MM.1S (cell line): Measurements from ENCODE around the gene SLC43A3.

ENCODE experiments used
- DNase-seq: peaks from one replicate; pipeline ENCODE4 v3.0.0-alpha.2; 2015
- H2AFZ ChIP-seq: fragments of 300-600 bp; sonication (generic); 2 replicates; pipeline ENCODE4 v1.6.0; 2016; ENCODE audit warnings: antibody characterized with exemption, low read length
- H3F3A ChIP-seq: fragments of 300-600 bp; sonication (generic); 2 replicates; pipeline ENCODE4 v1.6.1; 2016; ENCODE audit warnings: mild to moderate bottlenecking, antibody characterized with exemption, low read length, moderate library complexity, mixed read lengths; ENCODE audit not compliant: insufficient read depth
- H3K27ac ChIP-seq: fragments of 300-600 bp; sonication (generic); 2 replicates; pipeline ENCODE4 v1.5.1; 2016; ENCODE audit warnings: mild to moderate bottlenecking, low read length
- H3K27me3 ChIP-seq: fragments of 300-600 bp; sonication (generic); replicated peaks from 2 replicates; pipeline ENCODE4 v1.6.0; 2016; ENCODE audit warnings: low read length; ENCODE audit not compliant: insufficient read depth
- H3K36me3 ChIP-seq: fragments of 300-600 bp; sonication (generic); replicated peaks from 2 replicates; pipeline ENCODE4 v1.6.1; 2016; ENCODE audit warnings: mild to moderate bottlenecking, low read length, mixed read lengths; ENCODE audit not compliant: insufficient read depth
- H3K4me1 ChIP-seq: fragments of 300-600 bp; sonication (generic); 2 replicates; pipeline ENCODE4 v1.6.1; 2016; ENCODE audit warnings: low read length, mixed read lengths
- H3K4me2 ChIP-seq: fragments of 300-600 bp; sonication (generic); 2 replicates; pipeline ENCODE4 v1.6.0; 2016; ENCODE audit warnings: low read depth, low read length
- H3K4me3 ChIP-seq: fragments of 300-600 bp; sonication (generic); 2 replicates; pipeline ENCODE4 v1.5.1; 2016; ENCODE audit warnings: low read length, mixed read lengths
- H3K79me2 ChIP-seq: fragments of 300-600 bp; sonication (generic); 2 replicates; pipeline ENCODE4 v1.6.1; 2016; ENCODE audit warnings: mixed run types, low read length, mixed read lengths
- H3K9ac ChIP-seq: fragments of 300-600 bp; sonication (generic); 2 replicates; pipeline ENCODE4 v1.6.1; 2016; ENCODE audit warnings: low read length, mixed read lengths
- H3K9me2 ChIP-seq: fragments of 300-600 bp; sonication (generic); replicated peaks from 2 replicates; pipeline ENCODE4 v1.6.1; 2016; ENCODE audit warnings: mild to moderate bottlenecking, low read length, mixed read lengths; ENCODE audit not compliant: insufficient read depth
- H3K9me3 ChIP-seq: fragments of 300-600 bp; sonication (generic); replicated peaks from 2 replicates; pipeline ENCODE4 v1.6.1; 2016; ENCODE audit warnings: mild to moderate bottlenecking, low read length, mixed read lengths; ENCODE audit not compliant: insufficient read depth
- H4K20me1 ChIP-seq: fragments of 300-600 bp; sonication (generic); 2 replicates; pipeline ENCODE4 v1.6.1; 2016; ENCODE audit warnings: mild to moderate bottlenecking, low read length, moderate library complexity, mixed read lengths; ENCODE audit not compliant: insufficient read depth
- EZH2 ChIP-seq: fragments of 300-600 bp; sonication (generic); optimal IDR thresholded peaks from 2 replicates; pipeline ENCODE3; 2017; ENCODE audit warnings: low read depth, mild to moderate bottlenecking, antibody characterized with exemption, low read length, mixed read lengths
- EZH2phosphoT487 ChIP-seq: fragments of 300-600 bp; sonication (generic); IDR thresholded peaks from 2 replicates; pipeline ENCODE4 v1.6.1; 2018; ENCODE audit warnings: antibody characterized with exemption, low read length
- TF ChIP-seq, protein P1 (sequence below): fragments of 300-600 bp; sonication (generic); IDR thresholded peaks from 2 replicates; pipeline ENCODE4 v1.5.1; 2016; ENCODE audit warnings: antibody characterized with exemption, low read length, mixed read lengths

Gene SLC43A3

GRCh38 chr11:57375490-57375889 lies 51.4 kb downstream of the SLC43A3 start:
- TF ChIP-seq, protein P1, sequence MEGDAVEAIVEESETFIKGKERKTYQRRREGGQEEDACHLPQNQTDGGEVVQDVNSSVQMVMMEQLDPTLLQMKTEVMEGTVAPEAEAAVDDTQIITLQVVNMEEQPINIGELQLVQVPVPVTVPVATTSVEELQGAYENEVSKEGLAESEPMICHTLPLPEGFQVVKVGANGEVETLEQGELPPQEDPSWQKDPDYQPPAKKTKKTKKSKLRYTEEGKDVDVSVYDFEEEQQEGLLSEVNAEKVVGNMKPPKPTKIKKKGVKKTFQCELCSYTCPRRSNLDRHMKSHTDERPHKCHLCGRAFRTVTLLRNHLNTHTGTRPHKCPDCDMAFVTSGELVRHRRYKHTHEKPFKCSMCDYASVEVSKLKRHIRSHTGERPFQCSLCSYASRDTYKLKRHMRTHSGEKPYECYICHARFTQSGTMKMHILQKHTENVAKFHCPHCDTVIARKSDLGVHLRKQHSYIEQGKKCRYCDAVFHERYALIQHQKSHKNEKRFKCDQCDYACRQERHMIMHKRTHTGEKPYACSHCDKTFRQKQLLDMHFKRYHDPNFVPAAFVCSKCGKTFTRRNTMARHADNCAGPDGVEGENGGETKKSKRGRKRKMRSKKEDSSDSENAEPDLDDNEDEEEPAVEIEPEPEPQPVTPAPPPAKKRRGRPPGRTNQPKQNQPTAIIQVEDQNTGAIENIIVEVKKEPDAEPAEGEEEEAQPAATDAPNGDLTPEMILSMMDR = no peak
- no peak for TF ChIP-seq EZH2phosphoT487
- TF ChIP-seq EZH2 = no peak
- Histone ChIP-seq H3K79me2 (no peaks in the 10 kb centered on the region), H3K9me2 (no peaks in the 10 kb centered on the region), H3K4me2 (no peak overlapping the region), H4K20me1 (no peaks in the 10 kb centered on the region), H3K9me3 (no peaks in the 10 kb centered on the region), H3K36me3 (no peaks in the 10 kb centered on the region), H3F3A (no peaks in the 10 kb centered on the region), H3K9ac (no peak overlapping the region), H3K27me3 (peaks cover 11% of the 10 kb centered on the region; the same call in 1 of the 2 replicates), H3K4me3 (no peak overlapping the region), H3K4me1 (no peaks in the 10 kb centered on the region), H3K27ac (no peak overlapping the region), H2AFZ (no peak overlapping the region)
- no peak for DNase-seq

DNA sequence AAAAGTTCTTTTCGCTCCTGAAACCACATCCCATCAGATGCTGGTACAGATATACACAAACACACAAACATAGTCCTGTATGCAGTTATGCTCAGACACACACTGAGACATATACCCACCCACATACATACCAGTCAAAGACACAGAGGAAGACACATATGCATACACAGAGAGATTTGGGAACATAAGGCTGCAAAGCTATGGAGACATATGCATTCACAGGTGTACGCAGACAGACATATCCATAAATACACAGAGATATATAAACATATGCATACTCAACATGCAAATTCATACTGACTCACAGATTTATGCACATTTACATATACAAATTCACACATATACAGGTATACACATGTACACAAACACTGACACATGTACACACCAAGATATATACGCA lies 52.0 kb downstream of the SLC43A3 start:
- Histone ChIP-seq H3K9me3 (no peaks in the 10 kb centered on the region), H3K4me2 (no peak overlapping the region), H3K27ac (no peak overlapping the region), H3K36me3 (no peaks in the 10 kb centered on the region), H4K20me1 (no peaks in the 10 kb centered on the region), H3K79me2 (no peaks in the 10 kb centered on the region), H3K4me1 (no peaks in the 10 kb centered on the region), H3K4me3 (no peak overlapping the region), H3K9ac (no peak overlapping the region), H3F3A (no peaks in the 10 kb centered on the region), H3K9me2 (no peaks in the 10 kb centered on the region), H2AFZ (no peak overlapping the region), H3K27me3 (peaks cover 11% of the 10 kb centered on the region; the same call in 1 of the 2 replicates)
- TF ChIP-seq EZH2phosphoT487 (no peak), EZH2 (no peak)
- TF ChIP-seq, protein P1 = no peak
- DNase-seq = no peak

DNA sequence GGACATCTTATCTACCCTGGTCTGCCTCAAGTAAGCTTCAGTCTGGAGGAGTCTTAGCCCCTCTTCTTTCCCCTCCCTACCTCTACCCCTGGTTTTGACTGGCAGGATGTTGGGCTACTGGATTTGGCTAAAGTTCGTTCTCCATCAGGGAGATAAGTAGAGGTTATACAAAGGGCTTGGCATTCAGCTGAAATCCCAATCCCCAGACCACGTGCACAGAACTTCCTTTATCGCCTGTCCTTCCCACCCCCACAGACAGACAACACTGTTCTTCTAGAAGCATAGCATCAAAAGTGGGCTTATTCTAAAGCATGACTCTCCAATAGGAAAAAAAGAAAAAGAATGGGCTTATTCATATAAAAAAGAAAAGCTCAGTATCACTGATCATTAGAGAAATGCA lies 53.8 kb downstream of the SLC43A3 start:
- no peak overlapping the region for H3K4me3 ChIP-seq
- DNase-seq = no peak
- H3K4me2 ChIP-seq = no peak overlapping the region

More for the DNA sequence above, 53.8 kb downstream of the SLC43A3 start:
- TF ChIP-seq EZH2phosphoT487 (no peak), EZH2 (no peak)
- TF ChIP-seq, protein P1 = no peak
- H4K20me1 ChIP-seq = no peaks in the 10 kb centered on the region
- no peaks in the 10 kb centered on the region for H3K9me3 ChIP-seq
- H2AFZ ChIP-seq = no peak overlapping the region
- no peaks in the 10 kb centered on the region for H3K4me1 ChIP-seq
- H3K9ac ChIP-seq = no peak overlapping the region
- H3K27me3 ChIP-seq = 0 out of 2 replicates have a peak, but pooled peaks cover 4% of the 10 kb centered on the region
- H3F3A ChIP-seq = no peaks in the 10 kb centered on the region
- H3K79me2 ChIP-seq = no peaks in the 10 kb centered on the region
- H3K27ac ChIP-seq = no peak overlapping the region
- no peaks in the 10 kb centered on the region for H3K36me3 ChIP-seq
- no peaks in the 10 kb centered on the region for H3K9me2 ChIP-seq
